Measurements from ENCODE around the gene EPHB3. TPM values are rescaled to one million over a fixed set of nuclear protein-coding genes. Genes with fewer than 3 reads are reported as not detected.

The EPHB3 gene
- polyA plus RNA-seq, 1 experiment, result 1.9 TPM

DNA sequence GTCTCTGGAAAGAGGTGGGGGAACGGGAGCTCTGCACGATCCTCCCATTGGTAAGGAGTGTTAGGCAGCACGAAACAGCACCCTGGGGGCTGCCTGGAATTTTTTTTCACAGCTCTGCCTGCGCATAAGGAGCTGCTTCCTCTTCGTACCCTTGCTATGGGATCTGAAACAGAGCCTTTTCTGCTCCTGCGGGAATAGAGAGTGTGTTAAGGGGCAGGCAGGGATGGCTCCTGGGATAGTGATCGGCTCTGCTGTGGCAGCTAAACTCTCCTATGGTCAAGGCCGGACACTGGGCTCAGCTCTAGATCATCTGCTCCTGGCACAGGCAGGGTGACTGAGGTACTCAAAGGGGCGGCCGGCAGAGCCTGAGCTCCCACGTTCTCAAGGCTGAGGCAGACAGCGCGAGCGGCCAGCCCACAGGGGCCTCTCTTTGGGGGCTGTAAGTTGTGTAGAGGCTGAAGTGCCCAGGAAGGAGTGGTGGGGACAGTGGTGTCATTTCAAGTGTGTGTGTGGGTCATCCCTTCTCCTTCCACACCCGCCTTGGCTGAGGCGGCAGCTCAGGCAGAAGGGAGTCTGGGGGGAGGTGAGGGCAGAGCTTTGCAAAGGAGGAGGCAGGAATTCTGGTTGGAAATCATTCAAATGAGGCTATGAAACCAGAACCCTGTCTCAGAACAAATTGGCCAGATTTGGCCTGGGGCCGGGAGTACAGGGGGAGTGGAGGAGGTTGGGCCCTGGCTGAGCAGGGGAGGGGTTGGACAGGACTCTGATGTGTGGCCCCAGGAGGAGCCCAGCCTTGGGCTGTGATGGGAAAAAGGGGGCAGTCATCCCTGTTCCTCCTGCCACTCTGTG lies 31.0 kb downstream of the EPHB3 start:
- CTCF ChIA-PET, result interaction anchor here (1.0 to 1.3 kb wide), 3 partner anchors 32 to 221 kb away, joined by 3 read pairs; partner anchors contain the start of gene VPS8
- H3K9me3 ChIP-seq (ENCODE audit: control insufficient read depth, insufficient read depth, low read length), result peaks cover 2% of the 10 kb centered on the region; the same call in 1 of the 2 replicates
- no peak for TF ChIP-seq CTCF (IDR thresholded peaks at IDR 0.05; ENCODE audit: low read depth, low read length)
- no peak overlapping the region for H3K4me3 ChIP-seq (ENCODE audit: low read depth, low read length)
- no peak overlapping the region for H3K27ac ChIP-seq (ENCODE audit: low read depth, low read length)
- DNase-seq (ENCODE audit: low read depth, low spot score), result no peak
- POLR2A ChIA-PET, result interaction anchor here (0.6 to 1.5 kb wide), 3 partner anchors 31 to 418 kb away, joined by 3 to 5 read pairs (median 4); partner anchors contain the start of gene EPHB3
- H3K27me3 ChIP-seq (ENCODE audit: control insufficient read depth, insufficient read depth, low read length), result peaks cover 7% of the 10 kb centered on the region

DNA sequence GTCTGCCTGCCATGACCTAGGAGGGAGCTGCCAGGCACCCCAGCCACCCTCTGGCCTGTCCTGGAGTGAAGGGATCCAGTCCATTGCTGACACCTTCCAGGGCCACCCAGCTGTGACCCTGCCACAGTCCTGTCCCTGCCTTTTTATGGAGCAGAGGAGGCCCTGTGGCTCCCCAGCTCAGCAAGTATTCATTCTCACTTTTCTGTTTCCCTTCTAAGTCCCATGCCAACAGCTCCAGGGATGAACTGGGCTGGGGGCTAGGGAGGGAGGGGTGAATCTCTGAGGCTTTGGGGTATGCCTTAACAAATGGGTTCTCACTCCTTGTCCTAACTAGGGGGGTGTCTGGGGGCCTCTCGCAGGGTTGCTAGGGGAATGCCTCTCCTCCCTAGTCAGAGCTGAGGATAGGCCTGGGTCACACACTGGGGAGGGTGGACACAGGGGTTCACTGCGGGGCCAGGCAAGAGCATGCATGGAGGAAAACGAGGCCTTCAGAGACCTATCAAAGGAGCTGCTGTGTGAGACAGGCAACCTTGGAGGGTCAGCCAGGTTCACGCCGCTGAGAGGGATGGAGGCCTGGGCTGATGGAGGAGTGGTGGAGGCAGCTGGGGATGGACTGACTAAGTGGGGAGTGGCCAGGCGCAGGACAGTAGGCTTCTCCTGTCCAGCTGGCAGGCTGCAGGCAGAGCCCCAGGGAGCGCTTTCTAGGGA lies 31.8 kb downstream of the EPHB3 start:
- Histone ChIP-seq H3K27ac (ENCODE audit: low read depth, low read length) (no peak overlapping the region), H3K27me3 (ENCODE audit: control insufficient read depth, insufficient read depth, low read length) (peaks cover 1% of the 10 kb centered on the region), H3K9me3 (ENCODE audit: control insufficient read depth, insufficient read depth, low read length) (peaks cover 2% of the 10 kb centered on the region; the same call in 1 of the 2 replicates), H3K4me3 (ENCODE audit: low read depth, low read length) (no peak overlapping the region)
- ChIA-PET POLR2A (interaction anchor here (0.6 to 1.5 kb wide), 3 partner anchors 28 to 157 kb away, joined by 3 to 4 read pairs (median 3); partner anchors contain the start of gene EPHB3), CTCF (interaction anchor here (1.3 kb wide), 1 partner anchor 222 kb away, joined by 3 read pairs; no protein-coding TSS in a partner anchor)
- no peak for DNase-seq (ENCODE audit: low read depth, low spot score)
- TF ChIP-seq CTCF (IDR thresholded peaks at IDR 0.05; ENCODE audit: low read depth, low read length), result no peak

GRCh38 chr3:184593928-184594303 lies 32.3 kb downstream of the EPHB3 start:
- ChIA-PET CTCF (interaction anchor here (1.3 kb wide), 1 partner anchor 222 kb away, joined by 3 read pairs; no protein-coding TSS in a partner anchor), POLR2A (interaction anchor here (0.6 to 1.5 kb wide), 2 partner anchors 28 to 32 kb away, joined by 3 to 4 read pairs; partner anchors contain the start of gene EPHB3)
- no peak for DNase-seq (ENCODE audit: low read depth, low spot score)
- H3K4me3 ChIP-seq (ENCODE audit: low read depth, low read length), result no peak overlapping the region
- peaks cover 2% of the 10 kb centered on the region; the same call in 1 of the 2 replicates for H3K9me3 ChIP-seq (ENCODE audit: control insufficient read depth, insufficient read depth, low read length)
- no peak for TF ChIP-seq CTCF (IDR thresholded peaks at IDR 0.05; ENCODE audit: low read depth, low read length)
- peaks cover 3% of the 10 kb centered on the region for H3K27me3 ChIP-seq (ENCODE audit: control insufficient read depth, insufficient read depth, low read length)
- no peak overlapping the region for H3K27ac ChIP-seq (ENCODE audit: low read depth, low read length)

GRCh38 chr3:184594371-184595001 lies 32.9 kb downstream of the EPHB3 start:
- ChIA-PET POLR2A (interaction anchor here (0.6 to 1.5 kb wide), 2 partner anchors 27 to 33 kb away, joined by 3 to 4 read pairs; partner anchors contain the start of gene EPHB3), CTCF (interaction anchor here (1.3 kb wide), 1 partner anchor 223 kb away, joined by 3 read pairs; no protein-coding TSS in a partner anchor)
- Histone ChIP-seq H3K27ac (ENCODE audit: low read depth, low read length) (no peak overlapping the region), H3K27me3 (ENCODE audit: control insufficient read depth, insufficient read depth, low read length) (peaks cover 3% of the 10 kb centered on the region), H3K9me3 (ENCODE audit: control insufficient read depth, insufficient read depth, low read length) (peaks cover 2% of the 10 kb centered on the region; the same call in 1 of the 2 replicates), H3K4me3 (ENCODE audit: low read depth, low read length) (no peak overlapping the region)
- no peak for TF ChIP-seq CTCF (IDR thresholded peaks at IDR 0.05; ENCODE audit: low read depth, low read length)
- no peak for DNase-seq (ENCODE audit: low read depth, low spot score)
